GM12872 (cell line): ENCODE data around the gene ZNF556.

Experiments used
- TF ChIP-seq, protein P1 (sequence below): IDR thresholded peaks from 3 replicates; pipeline ENCODE4 v1.5.1; 2011; ENCODE audit warnings: low read depth, mild to moderate bottlenecking, low read length, moderate library complexity; ENCODE audit not compliant: insufficient read depth

ZNF556 gene

DNA sequence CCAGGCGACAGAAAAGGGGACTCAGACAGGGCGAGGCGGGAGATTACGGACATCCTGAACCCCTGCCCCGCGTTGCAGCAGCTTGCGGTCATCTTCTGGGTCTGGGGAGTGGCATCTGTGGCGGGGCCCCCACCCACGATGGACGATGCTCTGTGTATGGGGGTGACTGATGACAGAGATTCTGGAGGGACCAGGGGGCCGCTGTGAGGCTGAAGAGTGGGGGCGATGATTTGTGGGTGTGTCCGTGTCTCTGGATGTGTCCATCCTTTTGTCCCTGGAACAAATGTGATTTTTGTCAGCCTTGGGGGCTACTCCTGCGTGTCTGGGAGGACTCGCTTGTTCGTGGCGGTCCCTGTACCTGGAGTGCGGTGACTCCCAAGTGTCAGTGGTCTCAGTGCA is 59.9 kb downstream of the ZNF556 start:
- TF ChIP-seq, protein P1, sequence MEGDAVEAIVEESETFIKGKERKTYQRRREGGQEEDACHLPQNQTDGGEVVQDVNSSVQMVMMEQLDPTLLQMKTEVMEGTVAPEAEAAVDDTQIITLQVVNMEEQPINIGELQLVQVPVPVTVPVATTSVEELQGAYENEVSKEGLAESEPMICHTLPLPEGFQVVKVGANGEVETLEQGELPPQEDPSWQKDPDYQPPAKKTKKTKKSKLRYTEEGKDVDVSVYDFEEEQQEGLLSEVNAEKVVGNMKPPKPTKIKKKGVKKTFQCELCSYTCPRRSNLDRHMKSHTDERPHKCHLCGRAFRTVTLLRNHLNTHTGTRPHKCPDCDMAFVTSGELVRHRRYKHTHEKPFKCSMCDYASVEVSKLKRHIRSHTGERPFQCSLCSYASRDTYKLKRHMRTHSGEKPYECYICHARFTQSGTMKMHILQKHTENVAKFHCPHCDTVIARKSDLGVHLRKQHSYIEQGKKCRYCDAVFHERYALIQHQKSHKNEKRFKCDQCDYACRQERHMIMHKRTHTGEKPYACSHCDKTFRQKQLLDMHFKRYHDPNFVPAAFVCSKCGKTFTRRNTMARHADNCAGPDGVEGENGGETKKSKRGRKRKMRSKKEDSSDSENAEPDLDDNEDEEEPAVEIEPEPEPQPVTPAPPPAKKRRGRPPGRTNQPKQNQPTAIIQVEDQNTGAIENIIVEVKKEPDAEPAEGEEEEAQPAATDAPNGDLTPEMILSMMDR = no peak
